ENCODE measurements around the gene HMGXB3. TPM values are rescaled to one million over a fixed set of nuclear protein-coding genes. Genes with fewer than 3 reads are reported as not detected.

Gene HMGXB3
- total RNA-seq, 1 experiment from 2014 or later = 38.0 TPM

GRCh38 chr5:150069672-150070627 lies 69.4 kb downstream of the HMGXB3 start:
- no peaks in the 10 kb centered on the region for H3K9me2 ChIP-seq (ENCODE audit: insufficient read depth)
- no peaks in the 10 kb centered on the region for H3K79me2 ChIP-seq (ENCODE audit: low read depth)
- DNase-seq = peak in 1 of 2 experiments; percentile 35
- ChIA-PET POLR2A (ENCODE audit: unreplicated experiment) (no interaction called here), CTCF (no interaction called here)
- no peaks in the 10 kb centered on the region for H3K36me3 ChIP-seq (ENCODE audit: low read depth)
- intact Hi-C loops (cut with micrococcal nuclease; ENCODE audit: unreplicated experiment) = no loop called here
- peaks cover 7% of the 10 kb centered on the region; the same call in 1 of the 2 replicates for H3K27me3 ChIP-seq (ENCODE audit: insufficient read depth, low read depth)
- H3K9me3 ChIP-seq (ENCODE audit: insufficient read depth, low read depth) = no peaks in the 10 kb centered on the region
- TF ChIP-seq, protein P1, sequence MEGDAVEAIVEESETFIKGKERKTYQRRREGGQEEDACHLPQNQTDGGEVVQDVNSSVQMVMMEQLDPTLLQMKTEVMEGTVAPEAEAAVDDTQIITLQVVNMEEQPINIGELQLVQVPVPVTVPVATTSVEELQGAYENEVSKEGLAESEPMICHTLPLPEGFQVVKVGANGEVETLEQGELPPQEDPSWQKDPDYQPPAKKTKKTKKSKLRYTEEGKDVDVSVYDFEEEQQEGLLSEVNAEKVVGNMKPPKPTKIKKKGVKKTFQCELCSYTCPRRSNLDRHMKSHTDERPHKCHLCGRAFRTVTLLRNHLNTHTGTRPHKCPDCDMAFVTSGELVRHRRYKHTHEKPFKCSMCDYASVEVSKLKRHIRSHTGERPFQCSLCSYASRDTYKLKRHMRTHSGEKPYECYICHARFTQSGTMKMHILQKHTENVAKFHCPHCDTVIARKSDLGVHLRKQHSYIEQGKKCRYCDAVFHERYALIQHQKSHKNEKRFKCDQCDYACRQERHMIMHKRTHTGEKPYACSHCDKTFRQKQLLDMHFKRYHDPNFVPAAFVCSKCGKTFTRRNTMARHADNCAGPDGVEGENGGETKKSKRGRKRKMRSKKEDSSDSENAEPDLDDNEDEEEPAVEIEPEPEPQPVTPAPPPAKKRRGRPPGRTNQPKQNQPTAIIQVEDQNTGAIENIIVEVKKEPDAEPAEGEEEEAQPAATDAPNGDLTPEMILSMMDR (conservative IDR thresholded peaks at IDR 0.05) = no peak
- TF ChIP-seq EZH2 (IDR thresholded peaks at IDR 0.05; ENCODE audit: low read depth) = no peak
- no peaks in the 10 kb centered on the region for H4K20me1 ChIP-seq (ENCODE audit: insufficient read depth)
- H3K27ac ChIP-seq = no peak overlapping the region
- H3F3A ChIP-seq (ENCODE audit: insufficient read depth, low read depth) = no peaks in the 10 kb centered on the region
- peaks cover 6% of the 10 kb centered on the region; the same call in 1 of the 2 replicates for H3K4me1 ChIP-seq (replicated peaks; ENCODE audit: insufficient read depth)
- BruUV-seq (replicated peaks) = no TSS peak
- no peak overlapping the region for H3K4me3 ChIP-seq
- H2AFZ ChIP-seq = no peak overlapping the region
- H3K4me2 ChIP-seq = no peak overlapping the region

- Histone ChIP-seq H3F3A (ENCODE audit: insufficient read depth, low read depth) (no peaks in the 10 kb centered on the region), H2AFZ (no peak overlapping the region), H3K27ac (no peak overlapping the region), H3K9me2 (ENCODE audit: insufficient read depth) (no peaks in the 10 kb centered on the region), H3K36me3 (ENCODE audit: low read depth) (no peaks in the 10 kb centered on the region), H4K20me1 (ENCODE audit: insufficient read depth) (no peaks in the 10 kb centered on the region), H3K27me3 (ENCODE audit: insufficient read depth, low read depth) (peaks cover 15% of the 10 kb centered on the region), H3K9me3 (ENCODE audit: insufficient read depth, low read depth) (no peaks in the 10 kb centered on the region), H3K4me2 (no peak overlapping the region), H3K4me3 (no peak overlapping the region), H3K4me1 (replicated peaks; ENCODE audit: insufficient read depth) (peaks cover 6% of the 10 kb centered on the region; the same call in 1 of the 2 replicates), H3K79me2 (ENCODE audit: low read depth) (no peaks in the 10 kb centered on the region)
- TF ChIP-seq, protein P1 (conservative IDR thresholded peaks at IDR 0.05) = no peak
- TF ChIP-seq EZH2 (IDR thresholded peaks at IDR 0.05; ENCODE audit: low read depth) = no peak
- CTCF ChIA-PET = no interaction called here
- POLR2A ChIA-PET (ENCODE audit: unreplicated experiment) = no interaction called here
- BruUV-seq (replicated peaks) = no TSS peak
- DNase-seq = no peak
- intact Hi-C loops (cut with micrococcal nuclease; ENCODE audit: unreplicated experiment) = no loop called here
Measured at GRCh38 chr5:150070821-150071220, 70.3 kb downstream of the HMGXB3 start.

DNA sequence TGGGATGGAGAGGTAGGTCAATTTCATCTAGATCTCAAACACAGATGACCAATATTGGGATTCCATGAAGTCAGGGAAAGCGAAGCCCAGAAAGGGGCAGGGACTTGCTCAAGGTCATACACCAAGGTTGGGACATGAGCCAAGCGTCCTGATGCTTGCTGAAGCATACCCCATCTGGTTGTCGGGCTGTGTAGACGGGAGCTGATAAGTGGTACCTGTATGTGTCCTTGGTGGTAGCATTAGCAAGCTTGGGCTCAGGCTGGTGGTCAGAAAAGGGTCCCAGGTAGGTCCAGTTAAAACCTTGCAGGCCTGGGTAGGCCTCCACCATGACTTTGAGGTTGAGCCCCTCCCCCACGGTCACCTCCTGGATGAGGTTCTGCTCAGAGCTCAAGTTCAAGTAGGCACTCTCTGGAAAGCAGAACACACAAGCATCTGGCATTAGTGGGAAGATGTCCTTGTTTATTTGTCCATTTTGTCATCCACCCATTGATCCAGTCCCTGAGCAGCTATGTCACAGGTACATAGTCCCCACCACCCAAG lies 72.6 kb downstream of the HMGXB3 start:
- BruUV-seq (replicated peaks) = no TSS peak
- no peak for TF ChIP-seq EZH2 (IDR thresholded peaks at IDR 0.05; ENCODE audit: low read depth)
- TF ChIP-seq, protein P1 (conservative IDR thresholded peaks at IDR 0.05) = no peak
- POLR2A ChIA-PET (ENCODE audit: unreplicated experiment) = no interaction called here
- intact Hi-C loops (cut with micrococcal nuclease; ENCODE audit: unreplicated experiment) = no loop called here
- H2AFZ ChIP-seq = no peak overlapping the region
- no peaks in the 10 kb centered on the region for H3F3A ChIP-seq (ENCODE audit: insufficient read depth, low read depth)
- no peak overlapping the region for H3K4me2 ChIP-seq
- no peaks in the 10 kb centered on the region for H4K20me1 ChIP-seq (ENCODE audit: insufficient read depth)
- H3K79me2 ChIP-seq (ENCODE audit: low read depth) = no peaks in the 10 kb centered on the region
- no peaks in the 10 kb centered on the region for H3K9me3 ChIP-seq (ENCODE audit: insufficient read depth, low read depth)
- H3K4me1 ChIP-seq (replicated peaks; ENCODE audit: insufficient read depth) = no peaks in the 10 kb centered on the region
- DNase-seq = no peak
- peaks cover 25% of the 10 kb centered on the region for H3K27me3 ChIP-seq (ENCODE audit: insufficient read depth, low read depth)
- no peaks in the 10 kb centered on the region for H3K36me3 ChIP-seq (ENCODE audit: low read depth)
- CTCF ChIA-PET = no interaction called here
- no peak overlapping the region for H3K27ac ChIP-seq
- H3K9me2 ChIP-seq (ENCODE audit: insufficient read depth) = no peaks in the 10 kb centered on the region
- H3K4me3 ChIP-seq = no peak overlapping the region

Measured in PC-9 (cell line).